Mesendoderm (in vitro differentiated cells): ENCODE measurements around the gene TOR1AIP1.
"Not testable (repeated sequence)": the region's sequence is repeated elsewhere in the genome, so short reads cannot be mapped to it uniquely, and the experiment has no call there.

Experiments
- DNase-seq: peaks from one replicate; pipeline ENCODE4 v3.0.0; 2013
- H2AK5ac ChIP-seq: 2 replicates; pipeline ENCODE4 v1.6.1; 2013; ENCODE audit warnings: low read length, inconsistent platforms
- H2BK120ac ChIP-seq: 2 replicates; pipeline ENCODE4 v1.6.1; 2013; ENCODE audit warnings: low read depth, mild to moderate bottlenecking, low read length, moderate library complexity, mixed read lengths
- H2BK15ac ChIP-seq: replicated peaks from 2 replicates; pipeline ENCODE4 v1.6.1; 2013; ENCODE audit warnings: low read depth, mild to moderate bottlenecking, moderate library complexity
- H2BK5ac ChIP-seq: 2 replicates; pipeline ENCODE4 v1.6.1; 2013; ENCODE audit warnings: low read length, inconsistent platforms
- H3K18ac ChIP-seq: 2 replicates; pipeline ENCODE4 v1.6.1; 2013; ENCODE audit warnings: mild to moderate bottlenecking, low read length, mixed read lengths
- H3K23ac ChIP-seq: one replicate; pipeline ENCODE4 v1.6.1; 2013; ENCODE audit warnings: low read length
- H3K27ac ChIP-seq: 2 replicates; pipeline ENCODE4 v1.5.1; 2013; ENCODE audit warnings: low read depth, mild to moderate bottlenecking, inconsistent platforms, low read length, moderate library complexity
- H3K27me3 ChIP-seq: 2 replicates; pipeline ENCODE4 v1.6.1; 2013; ENCODE audit warnings: low read length, control low read depth, mild to moderate bottlenecking, inconsistent platforms; ENCODE audit not compliant: insufficient read depth, poor library complexity
- H3K36me3 ChIP-seq: 2 replicates; pipeline ENCODE4 v1.6.1; 2013; ENCODE audit warnings: low read length, inconsistent platforms; ENCODE audit not compliant: control insufficient read depth, insufficient read depth
- H3K4ac ChIP-seq: one replicate; pipeline ENCODE4 v1.6.1; 2013; ENCODE audit warnings: low read depth, mild to moderate bottlenecking, low read length, moderate library complexity
- H3K4me1 ChIP-seq: 2 replicates; pipeline ENCODE4 v1.6.1; 2013; ENCODE audit warnings: low read depth, low read length, inconsistent platforms; ENCODE audit not compliant: control insufficient read depth
- H3K4me2 ChIP-seq: 2 replicates; pipeline ENCODE4 v1.6.1; 2013; ENCODE audit warnings: low read length
- H3K4me3 ChIP-seq: 2 replicates; pipeline ENCODE4 v1.5.1; 2013; ENCODE audit warnings: mild to moderate bottlenecking, low read length
- H3K56ac ChIP-seq: one replicate; pipeline ENCODE4 v1.6.1; 2013; ENCODE audit warnings: low read length
- H3K79me1 ChIP-seq: 2 replicates; pipeline ENCODE4 v1.6.1; 2013; ENCODE audit warnings: low read length, inconsistent platforms
- H3K79me2 ChIP-seq: 2 replicates; pipeline ENCODE4 v1.6.1; 2013; ENCODE audit warnings: mild to moderate bottlenecking, low read length; ENCODE audit not compliant: control insufficient read depth, insufficient read depth
- H3K9ac ChIP-seq: 2 replicates; pipeline ENCODE4 v1.6.1; 2013; ENCODE audit warnings: low read length, inconsistent platforms
- H4K5ac ChIP-seq: one replicate; pipeline ENCODE4 v1.6.1; 2013; ENCODE audit warnings: low read length
- H4K8ac ChIP-seq: one replicate; pipeline ENCODE4 v1.6.1; 2013; ENCODE audit warnings: low read depth, mild to moderate bottlenecking, control low read depth, low read length, moderate library complexity
- WGBS: extraction: QIAGEN DNeasy Blood & Tissue Kit; methylation state at CpG from one replicate; pipeline ENCODE4 v1.1.7; 2013; ENCODE audit warnings: low lambda C conversion rate, missing lambda C conversion rate; ENCODE audit not compliant: insufficient coverage; ENCODE audit errors: extremely low coverage; 5-methylcytosine and 5-hydroxymethylcytosine counted together

Gene TOR1AIP1

DNA sequence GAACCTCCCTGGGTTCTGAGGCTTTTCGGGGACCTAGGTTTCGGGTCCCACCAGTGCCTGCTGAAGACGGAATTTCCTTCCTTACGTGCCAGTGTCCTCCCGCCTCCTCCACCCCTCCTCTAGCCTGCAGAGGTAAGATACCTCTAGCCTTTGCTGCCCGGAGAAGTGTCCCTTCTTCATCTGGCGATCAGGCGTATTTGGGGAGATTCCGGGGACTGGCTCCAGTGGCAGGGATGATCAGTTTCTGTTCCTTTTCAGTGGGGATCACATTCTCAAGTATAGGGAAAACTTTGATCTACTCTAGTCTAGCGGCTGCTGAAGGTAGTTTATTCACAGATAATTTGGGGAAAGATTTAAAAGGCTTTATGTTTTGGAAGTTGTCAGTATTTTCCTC is 73.2 kb downstream of the TOR1AIP1 start:
- Histone ChIP-seq H4K5ac (no peak overlapping the region), H3K27me3 (no peaks in the 10 kb centered on the region), H2BK15ac (no peak overlapping the region), H3K4me1 (no peaks in the 10 kb centered on the region), H3K23ac (no peak overlapping the region), H3K18ac (peak overlapping the region; percentile 24), H3K27ac (peak overlapping the region; percentile 82), H3K79me2 (peaks cover 20% of the 10 kb centered on the region), H4K8ac (no peak overlapping the region), H3K4ac (no peak overlapping the region), H2BK120ac (no peak overlapping the region), H3K9ac (peak overlapping the region; percentile 92), H2BK5ac (no peak overlapping the region), H3K4me3 (peak overlapping the region; percentile 83), H3K79me1 (peaks cover 5% of the 10 kb centered on the region), H3K4me2 (peak overlapping the region; percentile 61), H2AK5ac (no peak overlapping the region), H3K36me3 (no peaks in the 10 kb centered on the region), H3K56ac (peak overlapping the region; percentile 97)
- no CpG with 5 or more reads among the region's 10 CpGs for WGBS
- peak; percentile 76 for DNase-seq

DNA sequence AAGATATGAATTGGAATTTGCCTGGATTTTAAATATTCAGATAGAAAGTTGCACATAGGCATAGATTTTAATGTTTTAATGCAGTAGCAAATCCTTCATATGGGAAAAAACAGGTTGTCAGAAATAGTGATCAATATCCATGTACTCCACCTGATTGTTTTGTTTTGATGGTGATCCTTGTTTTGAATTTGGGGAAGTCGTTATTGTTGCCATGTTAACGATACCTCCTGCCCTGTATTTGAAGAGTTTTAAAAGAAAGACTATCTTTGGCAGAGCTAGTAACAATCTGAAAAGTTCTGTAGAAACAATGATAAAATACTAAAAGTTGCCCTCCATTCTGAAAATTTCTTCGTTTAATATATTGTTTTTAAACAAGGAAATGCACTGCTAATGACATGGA is 73.6 kb downstream of the TOR1AIP1 start:
- Histone ChIP-seq H3K23ac (no peak overlapping the region), H3K4me2 (peak overlapping the region; percentile 43), H3K79me1 (peaks cover 5% of the 10 kb centered on the region), H2AK5ac (no peak overlapping the region), H3K27me3 (no peaks in the 10 kb centered on the region), H3K9ac (peak overlapping the region; percentile 54), H3K18ac (no peak overlapping the region), H3K4me3 (peak overlapping the region; percentile 9), H3K36me3 (no peaks in the 10 kb centered on the region), H4K5ac (no peak overlapping the region), H2BK15ac (no peak overlapping the region), H3K4me1 (no peaks in the 10 kb centered on the region), H2BK5ac (no peak overlapping the region), H3K4ac (no peak overlapping the region), H4K8ac (no peak overlapping the region), H2BK120ac (no peak overlapping the region), H3K27ac (no peak overlapping the region), H3K56ac (no peak overlapping the region), H3K79me2 (peaks cover 22% of the 10 kb centered on the region)
- no peak for DNase-seq
- WGBS = no CpG with 5 or more reads among the region's 3 CpGs

DNA sequence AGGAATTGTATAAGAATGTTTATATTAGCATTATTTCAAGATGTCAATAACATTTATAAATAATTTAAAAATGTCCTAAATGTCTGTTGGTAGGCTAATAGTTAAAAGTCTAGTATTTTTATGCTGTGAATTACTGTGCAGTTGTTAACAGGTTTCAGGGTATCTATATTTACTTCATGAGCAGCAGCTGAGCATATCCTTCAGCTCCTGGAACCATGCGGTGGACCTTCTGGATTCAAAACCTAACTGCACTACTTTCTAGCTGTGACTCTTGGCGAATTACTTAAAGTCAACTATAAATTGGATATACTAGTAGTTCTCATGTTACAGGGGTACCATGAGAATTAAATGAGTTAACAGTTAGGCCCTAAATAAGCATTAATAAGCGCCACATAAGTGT is 76.3 kb downstream of the TOR1AIP1 start:
- no peak overlapping the region for H3K56ac ChIP-seq
- WGBS = no CpG with 5 or more reads among the region's 3 CpGs
- H3K4me1 ChIP-seq = no peaks in the 10 kb centered on the region
- DNase-seq = no peak
- H2BK120ac ChIP-seq = no peak overlapping the region
- no peak overlapping the region for H3K4ac ChIP-seq
- no peak overlapping the region for H3K4me2 ChIP-seq
- H3K23ac ChIP-seq = no peak overlapping the region
- no peak overlapping the region for H2AK5ac ChIP-seq
- no peak overlapping the region for H3K9ac ChIP-seq
- H3K79me2 ChIP-seq = peaks cover 28% of the 10 kb centered on the region
- H3K18ac ChIP-seq = no peak overlapping the region
- H4K5ac ChIP-seq = no peak overlapping the region
- peaks cover 5% of the 10 kb centered on the region for H3K79me1 ChIP-seq
- no peak overlapping the region for H4K8ac ChIP-seq
- H3K27ac ChIP-seq = no peak overlapping the region
- no peak overlapping the region for H2BK5ac ChIP-seq
- H3K4me3 ChIP-seq = no peak overlapping the region
- no peak overlapping the region for H2BK15ac ChIP-seq
- H3K36me3 ChIP-seq = no peaks in the 10 kb centered on the region
- H3K27me3 ChIP-seq = no peaks in the 10 kb centered on the region

DNA sequence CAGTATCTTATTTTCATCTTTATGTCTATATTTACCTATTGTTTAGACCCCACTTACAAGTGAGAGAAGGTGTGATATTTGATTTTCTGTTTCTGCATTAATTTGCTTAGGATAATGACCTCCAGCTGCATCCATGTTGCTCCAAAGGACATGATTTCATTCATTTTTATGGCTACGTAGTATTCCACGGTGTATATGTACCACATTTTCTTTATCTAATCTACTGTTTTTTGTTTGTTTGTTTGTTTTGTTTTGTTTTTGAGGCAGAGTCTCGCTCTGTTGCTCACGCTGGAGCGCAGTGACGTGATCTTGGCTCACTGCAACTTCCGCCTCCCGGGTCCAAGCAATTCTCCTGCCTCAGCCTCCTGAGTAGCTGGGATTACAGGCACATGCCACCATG is 80.1 kb downstream of the TOR1AIP1 start:
- not testable (repeated sequence) for H2BK5ac ChIP-seq, H2BK15ac ChIP-seq
- no CpG with 5 or more reads among the region's 8 CpGs for WGBS

DNA sequence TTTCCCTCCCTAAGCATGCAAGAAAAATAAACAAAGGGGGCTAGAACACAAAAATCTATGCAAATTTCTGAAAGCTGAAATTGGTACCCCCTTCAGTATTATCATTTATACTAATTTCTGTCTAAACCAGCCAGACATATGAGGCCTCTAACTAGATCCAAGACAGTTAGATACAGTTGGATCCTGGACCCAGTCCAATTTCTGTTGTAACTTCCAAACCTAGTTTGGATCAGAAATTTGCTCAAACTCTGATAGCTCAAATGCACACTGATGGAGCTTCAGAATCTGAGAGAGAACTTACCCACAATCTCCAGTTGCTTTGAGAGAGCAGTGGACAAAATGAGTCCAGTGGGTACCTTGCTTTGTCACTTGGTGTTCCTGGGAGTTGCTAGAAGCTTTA is 84.5 kb downstream of the TOR1AIP1 start:
- Histone ChIP-seq H3K18ac (no peak overlapping the region), H4K8ac (no peak overlapping the region), H3K36me3 (no peaks in the 10 kb centered on the region), H3K9ac (no peak overlapping the region), H3K4me1 (no peaks in the 10 kb centered on the region), H3K23ac (no peak overlapping the region), H3K4me3 (no peak overlapping the region), H4K5ac (no peak overlapping the region), H2AK5ac (no peak overlapping the region), H3K79me2 (peaks cover 19% of the 10 kb centered on the region), H3K56ac (no peak overlapping the region), H3K79me1 (peaks cover 3% of the 10 kb centered on the region), H2BK120ac (no peak overlapping the region), H3K27me3 (no peaks in the 10 kb centered on the region), H3K4ac (no peak overlapping the region), H3K4me2 (no peak overlapping the region), H3K27ac (no peak overlapping the region), H2BK5ac (no peak overlapping the region), H2BK15ac (no peak overlapping the region)
- DNase-seq = no peak

More for the DNA sequence above, 80.1 kb downstream of the TOR1AIP1 start:
- H3K4me1 ChIP-seq, H3K23ac ChIP-seq, H3K9ac ChIP-seq, H4K5ac ChIP-seq, H4K8ac ChIP-seq, H3K56ac ChIP-seq, H2BK120ac ChIP-seq, H2AK5ac ChIP-seq, H3K4ac ChIP-seq, H3K18ac ChIP-seq, H3K4me3 ChIP-seq, H3K27me3 ChIP-seq, H3K36me3 ChIP-seq, H3K79me1 ChIP-seq, H3K27ac ChIP-seq, DNase-seq, H3K4me2 ChIP-seq: not testable (repeated sequence)
- peaks cover 31% of the 10 kb centered on the region for H3K79me2 ChIP-seq

- no peak overlapping the region for H3K4me2 ChIP-seq
- H2AK5ac ChIP-seq = no peak overlapping the region
- no peak overlapping the region for H2BK120ac ChIP-seq
- H2BK5ac ChIP-seq = no peak overlapping the region
- H3K9ac ChIP-seq = no peak overlapping the region
- H3K79me1 ChIP-seq = peaks cover 6% of the 10 kb centered on the region
- no peak overlapping the region for H4K5ac ChIP-seq
- H3K23ac ChIP-seq = no peak overlapping the region
- H3K4me3 ChIP-seq = no peak overlapping the region
- H3K36me3 ChIP-seq = no peaks in the 10 kb centered on the region
- H4K8ac ChIP-seq = no peak overlapping the region
- H3K4me1 ChIP-seq = no peaks in the 10 kb centered on the region
- WGBS = no CpG with 5 or more reads among the region's 6 CpGs
- H3K27ac ChIP-seq = no peak overlapping the region
- no peak overlapping the region for H3K18ac ChIP-seq
- peaks cover 18% of the 10 kb centered on the region for H3K79me2 ChIP-seq
- no peak overlapping the region for H2BK15ac ChIP-seq
- no peak overlapping the region for H3K56ac ChIP-seq
- DNase-seq = no peak
- H3K4ac ChIP-seq = no peak overlapping the region
- no peaks in the 10 kb centered on the region for H3K27me3 ChIP-seq
Observed at GRCh38 chr1:179968284-179968993, 86.4 kb downstream of the TOR1AIP1 start.
